Stimulated activated CD8-positive, alpha-beta memory T cell treated with anti-CD3 and anti-CD28 coated beads, Interleukin-2, amount 100 ng/mL, for 48 hours (primary cell): ENCODE results near the gene CFAP46.
"Not testable (repeated sequence)": the region's sequence is repeated elsewhere in the genome, so short reads cannot be mapped to it uniquely, and the experiment has no call there.

Experiments used
- DNase-seq, 2 donors: peaks; one replicate each; pipeline ENCODE4 v3.0.0-alpha.2; 2020; ENCODE audit warnings: low read depth in 2 of 2

The CFAP46 gene

DNA sequence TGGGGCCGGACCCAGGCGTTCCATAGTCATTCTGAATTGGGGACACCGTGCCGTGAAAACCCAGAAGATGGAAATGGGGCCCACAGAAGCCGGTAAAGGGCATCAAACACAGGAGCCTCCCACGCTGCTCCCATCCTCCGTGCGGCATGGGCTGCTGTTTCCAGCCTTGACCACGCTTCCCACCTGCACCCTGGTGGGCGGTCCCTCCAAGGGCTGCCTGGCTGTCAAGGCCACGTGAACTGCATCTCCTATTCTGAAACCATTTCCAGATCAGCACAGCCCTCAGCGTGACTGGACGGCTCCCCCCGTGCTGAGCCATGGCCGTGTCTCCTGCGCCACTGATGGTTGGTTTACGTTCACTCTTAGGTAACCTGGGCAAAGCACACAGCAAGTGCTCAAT lies 14.1 kb downstream of the CFAP46 start:
- DNase-seq: no peak

DNA sequence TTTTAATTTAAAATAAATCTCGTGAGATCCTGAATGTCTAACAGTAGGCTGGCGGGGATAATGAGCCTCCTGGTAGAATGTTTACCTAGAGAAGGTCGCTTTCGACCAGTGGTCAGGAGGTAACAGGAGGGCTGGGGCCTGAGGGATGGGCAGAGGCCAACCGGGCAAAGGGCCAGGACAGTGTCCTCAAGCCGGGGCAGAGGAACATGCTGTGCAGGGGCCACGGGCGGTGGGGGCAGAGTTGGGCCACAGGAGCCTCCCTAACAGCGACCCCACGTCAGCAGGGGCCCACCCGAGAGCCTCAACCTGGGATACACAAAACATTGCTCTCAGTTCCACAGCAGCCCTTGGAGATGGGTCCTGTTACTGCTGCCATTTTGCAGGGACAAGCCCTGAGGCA lies 14.5 kb downstream of the CFAP46 start:
- no peak for DNase-seq

DNA sequence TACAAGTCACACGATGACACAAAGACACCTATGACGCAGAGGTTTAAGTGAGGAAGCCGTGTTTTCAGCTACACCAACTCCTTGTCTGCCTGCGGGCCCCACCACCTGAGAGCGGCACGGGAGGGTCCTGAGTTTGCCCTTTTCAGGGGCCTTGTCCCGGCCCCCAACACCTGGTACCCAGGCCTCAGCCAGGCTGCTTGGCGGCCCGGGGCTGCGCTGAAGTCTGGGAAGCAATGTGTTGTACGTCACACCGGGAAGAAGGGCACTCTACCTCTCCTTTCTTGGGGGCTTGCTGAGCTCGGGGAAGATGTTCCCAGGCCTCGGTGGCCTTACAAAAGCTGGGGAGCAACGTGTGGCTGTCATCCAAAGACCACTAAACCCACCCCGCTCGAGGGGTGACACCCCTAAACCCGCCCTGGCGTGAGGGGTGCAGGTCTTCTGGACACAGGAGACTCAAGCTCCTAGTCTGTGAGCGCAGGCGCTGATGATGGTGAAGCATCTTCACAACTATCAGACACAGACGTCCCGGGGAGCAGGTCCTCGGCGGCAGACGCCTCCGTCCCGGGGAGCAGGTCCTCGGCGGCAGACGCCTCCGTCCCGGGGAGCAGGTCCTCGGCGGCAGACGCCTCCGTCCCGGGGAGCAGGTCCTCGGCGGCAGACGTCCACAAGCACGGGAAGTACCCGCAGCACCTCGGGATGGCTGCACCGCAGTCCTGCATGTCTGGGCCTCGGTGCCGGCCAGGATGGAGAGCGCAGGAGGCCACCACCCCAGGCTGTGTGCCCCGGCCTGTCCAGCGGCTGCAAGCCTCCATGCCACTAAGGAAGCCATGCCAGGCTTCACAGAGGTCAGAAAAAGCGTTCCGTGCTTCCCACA lies 15.4 kb downstream of the CFAP46 start:
- no peak for DNase-seq

DNA sequence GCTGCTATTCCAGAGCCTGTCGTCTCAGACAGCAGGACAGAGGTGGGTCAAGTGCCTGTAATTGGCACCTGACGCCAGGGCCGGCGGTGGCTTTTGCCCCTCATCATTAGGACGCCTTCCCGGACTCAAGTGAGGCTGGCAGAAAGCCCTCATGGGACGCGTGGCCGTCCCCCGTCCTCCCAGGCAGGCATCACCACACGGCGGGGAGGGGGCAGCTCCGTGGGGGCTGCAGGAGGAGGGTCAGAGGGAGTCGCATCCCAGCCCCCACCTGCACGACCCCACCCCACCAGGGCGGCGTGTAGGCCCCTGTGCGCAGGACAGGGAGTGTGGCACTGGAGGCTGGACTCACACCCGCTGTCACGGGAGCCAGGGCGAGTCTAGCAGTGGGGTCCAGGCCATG lies 16.3 kb downstream of the CFAP46 start:
- no peak for DNase-seq

DNA sequence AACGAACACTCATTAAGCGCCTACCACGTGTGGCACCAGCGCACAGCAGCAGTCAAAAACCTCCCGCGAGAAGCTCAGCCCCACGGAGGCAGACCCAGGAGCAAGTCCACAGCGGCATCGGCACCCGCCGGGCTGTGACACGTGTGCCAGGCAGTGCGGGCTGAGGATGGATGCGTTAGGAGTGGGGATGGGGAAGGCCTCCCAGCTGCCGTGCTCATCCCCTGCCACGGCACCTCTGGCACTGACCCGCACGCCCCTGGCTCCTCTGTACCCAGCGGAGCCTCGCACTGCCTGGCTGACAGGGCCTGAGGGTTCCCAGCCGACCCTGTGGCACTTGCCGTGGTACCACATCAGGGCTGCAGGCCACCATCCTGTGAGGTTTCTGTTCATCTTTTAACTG lies 16.8 kb downstream of the CFAP46 start:
- DNase-seq: no peak

DNA sequence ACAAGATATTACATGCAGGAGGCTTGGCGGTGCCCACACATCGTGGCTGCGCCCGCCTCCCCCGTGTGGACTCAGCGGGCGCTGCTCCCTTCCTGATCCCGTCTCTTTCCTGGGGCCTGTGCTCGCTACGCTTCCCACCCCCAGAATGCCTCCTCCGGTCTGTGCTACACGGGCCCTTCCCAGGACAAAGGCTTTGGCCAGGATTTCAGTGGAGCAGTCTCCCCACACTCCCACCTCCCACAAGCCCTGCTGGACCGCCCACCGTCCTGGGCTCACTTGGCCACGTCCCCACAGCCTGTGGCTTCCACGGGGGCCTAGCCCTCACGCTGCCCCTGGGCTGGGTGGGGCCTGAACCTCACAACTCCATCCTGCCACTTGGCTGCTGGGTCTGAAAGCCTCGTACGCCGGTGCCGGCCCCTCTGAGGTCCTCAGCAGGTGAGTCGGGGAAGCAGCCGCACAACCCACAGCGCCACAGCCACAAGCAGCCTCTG lies 17.3 kb downstream of the CFAP46 start:
- no peak for DNase-seq

DNA sequence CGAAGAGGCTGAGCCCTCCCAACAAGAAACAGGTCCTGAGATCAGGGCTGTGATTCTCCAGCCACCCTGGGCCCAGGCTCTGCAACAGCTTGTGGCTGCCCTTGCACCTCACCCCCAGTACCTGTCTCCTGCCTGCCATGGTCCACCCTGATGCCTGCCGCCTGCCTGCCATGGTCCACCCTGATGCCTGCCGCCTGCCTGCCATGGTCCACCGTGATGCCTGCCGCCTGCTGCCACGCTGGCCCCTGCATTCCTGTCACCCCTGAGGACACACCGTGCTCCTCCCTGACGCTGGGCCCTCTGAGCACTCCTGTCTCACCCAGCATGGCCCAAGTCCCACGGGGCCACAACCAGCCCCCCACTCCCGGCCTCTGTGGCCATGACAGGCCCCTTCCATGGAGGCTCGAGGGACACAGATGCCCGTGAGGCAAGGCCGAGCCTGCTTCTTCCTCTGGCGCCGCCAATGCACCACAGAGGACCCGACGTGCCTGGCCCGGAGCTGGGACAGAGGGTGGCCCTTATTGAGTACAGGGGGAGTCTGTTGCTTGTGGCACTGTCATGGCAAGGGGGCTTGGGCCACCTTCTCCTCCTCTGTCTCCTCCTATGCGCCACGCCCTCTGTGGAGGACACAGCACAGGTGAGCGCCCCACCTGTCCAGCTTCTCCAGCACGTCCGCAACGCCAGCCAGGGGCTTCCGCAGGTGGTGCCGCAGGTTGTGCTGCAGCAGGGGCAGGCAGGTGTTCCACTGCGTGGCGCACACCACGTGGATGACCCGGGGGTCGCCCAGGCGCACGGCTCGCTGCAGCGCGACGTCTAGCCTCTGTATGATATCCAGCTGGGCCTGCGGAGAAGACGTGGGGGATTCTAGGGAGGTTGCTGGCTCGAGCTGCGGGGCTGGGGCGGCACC lies 18.1 kb downstream of the CFAP46 start:
- no peak for DNase-seq

DNA sequence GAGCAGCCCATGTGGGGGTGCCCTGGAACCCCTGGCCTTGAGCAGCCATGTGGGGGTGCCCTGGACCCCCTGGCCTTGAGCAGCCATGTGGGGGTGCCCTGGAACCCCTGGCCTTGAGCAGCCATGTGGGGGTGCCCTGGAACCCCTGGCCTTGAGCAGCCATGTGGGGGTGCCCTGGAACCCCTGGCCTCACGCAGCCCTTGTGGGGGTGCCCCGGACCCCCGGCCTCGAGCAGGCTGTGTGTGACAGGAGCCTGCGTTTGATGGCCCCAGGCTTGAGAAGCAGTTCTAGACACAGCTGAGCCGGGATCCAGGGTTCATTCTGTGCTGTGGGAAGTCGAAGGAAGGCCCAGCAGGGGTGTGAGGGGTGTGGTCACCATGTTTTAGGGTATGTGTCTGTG lies 19.0 kb downstream of the CFAP46 start:
- DNase-seq: not testable (repeated sequence)

DNA sequence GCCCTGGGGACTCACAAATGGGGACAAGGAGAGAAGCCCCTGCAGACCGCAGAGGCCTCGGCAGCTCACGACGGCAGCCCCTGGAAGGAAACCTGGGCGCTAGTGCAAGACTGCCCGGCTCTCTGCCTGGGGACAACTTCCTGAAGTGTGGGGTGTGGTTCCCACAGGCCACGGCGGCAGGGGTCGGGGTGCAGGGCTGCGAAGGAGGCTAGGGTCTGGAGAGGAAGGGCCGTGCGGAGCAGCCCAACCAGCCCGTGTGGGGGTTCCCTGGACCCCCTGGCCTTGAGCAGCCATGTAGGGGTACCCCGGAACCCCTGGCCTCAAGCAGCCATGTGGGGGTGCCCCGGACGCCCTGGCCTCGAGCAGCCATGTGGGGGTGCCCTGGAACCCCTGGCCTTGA lies 19.5 kb downstream of the CFAP46 start:
- DNase-seq: no peak

DNA sequence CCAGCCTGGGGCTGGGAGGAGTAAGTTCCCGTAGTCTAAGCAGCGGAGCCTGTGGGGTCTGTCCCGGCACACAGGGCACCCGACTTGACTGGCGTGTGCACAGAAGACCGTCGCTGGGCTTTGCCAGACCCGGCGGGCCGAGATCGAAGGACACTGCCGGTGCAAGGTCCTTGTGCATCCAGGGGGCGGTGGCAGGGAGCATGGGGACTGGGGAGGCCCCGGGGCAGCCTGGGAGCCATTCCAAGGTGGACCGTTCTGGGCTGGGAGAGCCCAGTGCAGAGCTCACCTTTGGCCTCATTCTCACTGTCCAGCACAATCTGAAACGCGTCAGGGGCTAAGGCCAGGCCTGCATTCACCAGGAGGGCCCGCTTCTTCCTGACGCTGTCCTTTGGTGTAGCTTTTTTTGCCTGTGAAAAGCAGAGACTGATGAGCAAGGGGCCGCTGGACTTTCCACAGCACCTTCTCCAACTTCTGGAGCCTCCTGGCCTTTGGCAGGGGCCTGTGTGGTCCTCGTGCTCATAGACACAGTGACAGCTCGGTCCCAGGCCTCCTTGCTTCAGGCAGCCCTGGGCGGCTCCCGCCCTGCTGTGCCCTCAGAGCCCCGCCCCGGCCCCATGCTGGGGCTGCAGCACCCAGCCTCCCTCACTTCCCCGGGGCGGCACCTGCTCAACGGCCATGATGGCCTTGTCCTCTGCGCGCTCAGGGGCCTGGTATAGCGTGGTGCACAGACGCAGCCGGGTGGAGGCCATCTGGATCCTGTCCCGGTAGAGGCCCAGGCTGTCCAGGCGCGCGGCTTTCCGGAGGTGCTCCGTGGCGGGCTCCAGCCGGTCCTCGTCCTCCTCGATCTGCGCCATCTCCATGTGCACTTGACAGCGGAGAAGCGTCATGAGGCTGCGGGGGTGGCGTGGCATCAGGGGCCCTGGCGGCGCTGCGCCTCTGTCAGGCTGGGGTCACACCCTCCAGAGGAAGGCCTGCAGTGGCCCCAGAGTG lies 20.3 kb downstream of the CFAP46 start:
- DNase-seq: no peak

DNA sequence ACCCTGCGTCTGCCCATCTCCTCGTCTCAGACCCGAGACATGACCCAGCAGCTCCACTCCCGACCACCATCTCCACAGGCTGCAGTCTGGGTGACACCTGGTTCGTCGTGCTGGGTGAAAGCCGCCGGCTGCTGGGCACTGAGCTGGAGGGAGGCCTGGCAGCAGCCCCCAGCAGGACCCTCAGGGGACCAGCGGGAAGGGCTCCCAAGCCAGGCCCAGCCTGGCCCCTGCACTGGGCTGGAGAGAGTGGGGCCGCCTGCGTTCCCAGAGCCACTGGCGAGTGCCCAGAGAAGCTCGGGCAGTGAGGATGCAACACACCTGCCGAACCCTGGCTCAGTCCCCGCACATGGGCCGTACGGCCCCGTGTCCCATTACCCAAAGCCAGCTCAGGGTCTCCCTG lies 21.3 kb downstream of the CFAP46 start:
- DNase-seq: no peak

DNA sequence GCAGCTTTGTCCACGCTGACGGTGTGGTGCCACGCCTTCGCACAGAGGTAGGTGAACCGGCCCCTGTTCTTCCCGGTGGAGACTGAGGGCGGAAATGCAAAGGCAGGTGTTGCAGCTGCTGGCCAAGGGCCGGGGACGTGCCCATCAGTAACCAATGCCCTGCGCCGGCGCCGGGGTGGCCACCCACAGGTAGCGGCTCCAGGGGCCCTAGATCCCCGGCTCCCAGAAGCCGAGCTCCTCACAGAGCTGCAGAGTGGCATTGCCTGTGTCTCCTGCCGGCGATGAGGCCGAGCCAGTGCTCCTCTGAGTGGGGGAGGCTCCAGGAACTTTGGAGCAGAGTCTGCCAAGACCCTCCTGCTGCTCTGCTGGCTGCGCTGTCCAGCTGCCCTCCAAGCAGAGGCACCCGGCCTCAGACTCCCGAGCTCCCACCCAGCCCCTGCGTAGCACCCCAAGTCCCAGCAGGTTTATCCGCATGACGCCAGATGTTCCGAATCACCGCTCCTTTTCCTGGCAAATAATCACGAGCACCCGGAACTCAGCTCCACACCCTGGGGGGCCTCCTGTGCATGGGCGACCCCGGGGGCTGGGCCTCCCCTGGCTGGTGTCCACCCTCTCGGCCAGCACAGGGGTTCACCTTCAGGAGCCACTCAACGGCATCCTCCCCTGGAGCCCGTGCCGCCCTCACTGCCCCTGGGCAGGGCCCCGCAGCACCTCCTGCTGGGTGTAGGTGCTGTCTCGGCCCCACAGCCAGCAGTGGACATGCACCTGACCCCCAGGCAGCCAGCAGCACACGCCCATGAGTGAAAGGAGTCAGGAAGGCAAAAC lies 22.1 kb downstream of the CFAP46 start:
- no peak for DNase-seq

DNA sequence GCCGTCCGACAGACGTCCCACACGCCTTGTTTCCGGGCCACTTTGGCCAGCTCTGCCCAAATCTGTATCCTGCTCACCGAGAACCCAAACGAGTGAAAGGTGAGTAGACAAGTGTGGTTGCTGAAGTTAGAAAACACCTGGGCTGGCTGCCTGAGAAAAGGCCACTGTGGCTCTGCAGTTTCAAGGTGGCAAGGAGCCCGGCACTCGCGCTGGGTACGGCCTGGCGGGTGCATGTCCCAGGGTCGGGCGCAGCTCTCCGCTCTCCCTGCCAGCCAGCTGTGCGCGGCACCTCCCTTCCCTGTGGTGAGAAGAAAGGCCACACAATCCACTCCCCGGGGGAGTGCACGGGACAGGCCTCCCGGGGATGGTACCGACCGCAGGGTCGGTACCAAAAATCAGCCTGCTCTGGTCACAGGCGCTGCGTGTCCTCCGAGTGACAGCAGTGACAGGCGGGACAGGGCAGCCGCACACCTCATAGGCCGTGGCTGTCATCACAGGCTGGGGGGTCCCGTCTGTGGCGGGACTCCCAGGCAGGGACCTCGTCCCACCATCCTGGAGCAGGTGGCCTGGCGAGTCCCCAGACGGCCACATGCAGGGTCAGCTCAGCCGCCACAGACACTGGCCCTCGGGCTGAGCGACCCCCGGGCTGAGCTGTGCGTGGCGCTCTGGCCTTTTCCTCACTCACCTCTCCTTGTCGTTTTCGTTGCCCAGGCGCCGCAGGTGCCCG lies 22.8 kb downstream of the CFAP46 start:
- DNase-seq: no peak

DNA sequence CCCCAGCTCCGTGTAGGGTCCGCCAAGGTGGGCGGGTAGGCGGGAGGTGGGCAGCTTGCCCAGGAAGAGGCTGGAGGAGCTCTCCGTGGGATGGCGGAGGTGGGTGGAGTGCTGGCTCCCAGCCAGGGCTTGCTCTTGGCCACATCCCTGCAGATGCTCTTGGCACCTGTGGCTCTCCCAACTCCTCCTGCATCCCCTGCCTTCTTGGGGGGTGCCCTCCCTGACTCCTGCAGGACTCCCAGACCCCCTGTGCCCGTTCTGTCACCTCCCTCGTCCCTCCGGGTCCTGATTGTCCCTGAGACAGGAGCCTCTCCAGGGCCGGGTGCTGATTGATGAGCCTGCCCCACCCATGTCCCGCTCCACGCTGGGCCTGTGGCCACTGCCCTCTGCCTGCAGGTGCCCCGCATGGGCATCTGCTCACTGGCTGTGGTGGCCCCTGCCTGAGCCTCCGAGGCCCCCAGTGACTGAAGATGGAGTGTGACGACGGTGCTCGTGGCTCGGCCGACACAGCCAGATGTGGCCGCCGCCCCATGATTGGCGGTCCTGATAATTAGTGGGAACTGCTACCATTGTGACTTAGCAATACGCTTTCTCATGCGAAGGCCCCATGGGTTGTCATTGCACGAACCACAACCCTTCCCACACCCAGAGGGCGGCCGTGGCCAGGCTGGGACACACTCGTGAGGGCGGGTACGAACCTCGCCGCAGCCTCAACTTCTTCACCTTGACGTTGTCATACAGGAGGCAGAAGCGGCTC lies 23.6 kb downstream of the CFAP46 start:
- no peak for DNase-seq

DNA sequence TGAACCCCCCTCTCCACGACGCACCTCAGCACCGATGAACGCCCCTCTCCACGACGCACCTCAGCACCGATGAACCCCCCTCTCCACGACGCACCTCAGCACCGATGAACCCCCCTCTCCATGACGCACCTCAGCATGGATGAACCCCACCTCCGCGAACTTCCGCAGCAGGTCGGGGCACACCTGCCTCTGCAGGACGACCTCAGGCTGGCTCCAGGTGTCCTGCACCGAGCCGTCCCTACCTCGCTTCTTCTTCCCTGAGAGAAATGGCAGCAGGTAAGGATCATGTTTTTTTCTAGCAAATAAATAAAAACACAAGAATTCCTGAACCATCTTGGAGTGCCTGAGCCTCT lies 24.1 kb downstream of the CFAP46 start:
- no peak for DNase-seq

DNA sequence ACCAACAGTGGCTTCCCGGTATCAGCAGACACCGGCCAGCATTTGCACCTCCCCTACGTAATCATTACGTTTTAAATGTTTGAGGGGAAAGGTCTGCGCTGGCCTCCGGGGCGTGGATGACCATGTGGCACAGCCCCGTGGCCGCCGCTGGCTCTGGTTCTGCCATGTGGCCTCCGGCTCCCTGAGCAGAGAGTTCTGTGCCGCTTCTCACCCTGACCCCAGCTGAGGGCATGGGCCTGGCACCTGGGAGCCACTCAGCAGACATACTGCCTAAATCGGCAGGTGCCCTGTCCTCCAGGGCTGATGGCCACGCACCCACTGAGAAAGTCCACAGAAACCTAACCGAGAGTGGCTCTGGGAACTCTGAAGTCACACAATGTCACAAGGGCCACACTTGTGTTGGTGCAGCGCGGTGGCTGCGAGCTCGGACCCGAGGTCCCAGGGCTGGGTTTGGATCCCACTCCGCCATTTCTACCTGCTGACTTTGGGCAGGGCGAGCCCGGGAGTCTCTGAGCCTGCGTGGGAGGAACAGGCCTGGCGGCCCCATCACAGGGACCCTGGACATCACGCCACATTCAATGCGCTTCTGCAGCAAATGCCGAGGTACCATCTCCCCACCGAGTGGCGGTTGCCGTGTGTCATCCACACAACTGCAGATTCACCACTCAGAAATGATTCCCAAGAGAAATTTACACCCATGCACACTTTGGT lies 25.3 kb downstream of the CFAP46 start:
- no peak for DNase-seq

DNA sequence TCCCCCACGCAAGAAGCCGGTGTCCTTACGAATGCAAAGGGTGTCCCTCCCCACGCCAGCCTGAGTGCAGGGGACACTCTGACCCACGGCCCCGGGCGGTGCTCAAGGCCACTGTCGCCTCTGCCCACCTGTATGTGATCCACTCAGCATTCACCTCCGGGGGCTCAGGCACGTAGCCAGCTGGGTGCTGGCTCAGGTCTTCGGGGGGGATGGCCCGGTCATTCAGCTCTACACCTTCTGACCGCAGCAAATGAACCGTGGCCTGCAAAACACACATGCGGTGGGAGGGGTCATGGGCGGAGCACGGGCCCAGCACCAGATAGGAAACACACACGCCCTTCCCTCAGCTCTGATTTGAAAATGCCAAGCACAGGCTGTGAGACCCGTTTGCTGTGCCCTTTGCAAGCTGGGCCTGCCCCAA lies 25.9 kb downstream of the CFAP46 start:
- DNase-seq: no peak

DNA sequence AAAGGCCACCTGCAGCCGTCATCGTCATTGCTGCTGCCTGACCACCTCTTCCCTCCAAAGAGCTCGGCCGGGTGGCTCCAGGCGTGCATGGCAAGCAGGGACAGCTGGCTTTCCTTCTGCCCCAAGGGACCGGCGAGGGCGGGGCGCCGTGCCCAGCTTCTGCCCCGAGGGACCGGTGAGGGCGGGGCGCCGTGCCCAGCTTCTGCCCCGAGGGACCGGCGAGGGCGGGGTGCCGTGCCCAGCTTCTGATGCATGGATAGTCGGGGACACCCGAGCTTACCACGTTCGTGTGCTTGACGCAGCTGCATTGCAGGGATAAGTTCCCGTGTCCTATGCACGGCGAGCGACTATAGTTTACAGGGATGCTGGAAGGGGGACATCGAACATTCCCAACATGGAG lies 27.0 kb downstream of the CFAP46 start:
- no peak for DNase-seq

DNA sequence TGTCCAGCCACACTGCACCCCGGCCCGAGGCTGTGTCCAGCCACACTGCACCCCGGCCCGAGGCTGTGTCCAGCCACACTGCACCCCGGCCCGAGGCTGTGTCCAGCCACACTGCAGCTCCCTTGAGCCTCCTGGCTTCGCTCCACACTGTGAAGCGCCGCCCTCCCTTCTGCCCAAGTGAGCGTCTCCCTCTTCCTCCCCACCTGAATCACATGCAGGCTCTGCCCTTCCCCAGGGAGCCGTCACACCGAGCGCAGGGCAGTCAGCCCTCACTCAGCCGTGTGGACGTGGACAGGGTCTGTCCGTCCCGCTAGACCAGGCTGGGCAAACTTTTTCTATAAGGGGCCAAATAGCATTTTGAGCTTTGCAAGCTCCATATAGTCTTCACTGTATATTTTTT lies 27.6 kb downstream of the CFAP46 start:
- DNase-seq: no peak
